Measurements from ENCODE around the gene PIGQ.

Gene PIGQ

DNA sequence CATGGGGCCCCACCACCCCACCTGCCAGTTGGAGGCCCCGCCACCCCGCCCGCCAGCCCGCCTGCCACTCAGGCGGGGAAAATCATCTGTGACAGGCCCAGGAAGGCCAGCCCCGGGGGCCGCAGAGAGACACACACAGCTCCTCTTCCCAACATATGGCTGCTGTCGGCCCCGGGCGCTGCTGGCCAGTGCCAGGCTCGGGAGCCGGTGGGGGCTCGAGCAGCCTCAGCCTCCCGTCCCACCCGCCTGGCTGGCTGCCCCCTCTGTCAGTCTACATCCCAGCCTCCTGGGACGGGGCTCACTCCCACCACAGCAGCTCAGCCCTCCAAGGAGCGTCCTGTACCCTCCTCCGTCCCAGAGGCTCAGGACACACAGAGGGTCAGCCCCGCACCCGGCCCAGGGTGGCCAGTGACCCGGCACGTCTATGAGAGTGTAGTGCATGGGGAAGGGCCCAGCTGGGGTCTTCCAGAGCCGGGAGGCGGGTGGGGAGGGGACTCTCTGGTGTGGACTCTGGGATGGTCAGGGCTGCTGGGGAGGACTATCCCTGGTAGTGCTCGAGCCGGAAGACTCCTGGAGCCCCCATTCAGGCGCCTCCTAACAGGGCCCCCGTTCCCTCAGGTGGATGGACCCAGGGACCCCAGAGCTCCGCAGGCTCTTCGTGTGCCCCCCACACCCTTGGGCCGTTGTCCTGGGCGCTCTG lies 13.1 kb upstream of the PIGQ start:
- no peak for DNase-seq

DNA sequence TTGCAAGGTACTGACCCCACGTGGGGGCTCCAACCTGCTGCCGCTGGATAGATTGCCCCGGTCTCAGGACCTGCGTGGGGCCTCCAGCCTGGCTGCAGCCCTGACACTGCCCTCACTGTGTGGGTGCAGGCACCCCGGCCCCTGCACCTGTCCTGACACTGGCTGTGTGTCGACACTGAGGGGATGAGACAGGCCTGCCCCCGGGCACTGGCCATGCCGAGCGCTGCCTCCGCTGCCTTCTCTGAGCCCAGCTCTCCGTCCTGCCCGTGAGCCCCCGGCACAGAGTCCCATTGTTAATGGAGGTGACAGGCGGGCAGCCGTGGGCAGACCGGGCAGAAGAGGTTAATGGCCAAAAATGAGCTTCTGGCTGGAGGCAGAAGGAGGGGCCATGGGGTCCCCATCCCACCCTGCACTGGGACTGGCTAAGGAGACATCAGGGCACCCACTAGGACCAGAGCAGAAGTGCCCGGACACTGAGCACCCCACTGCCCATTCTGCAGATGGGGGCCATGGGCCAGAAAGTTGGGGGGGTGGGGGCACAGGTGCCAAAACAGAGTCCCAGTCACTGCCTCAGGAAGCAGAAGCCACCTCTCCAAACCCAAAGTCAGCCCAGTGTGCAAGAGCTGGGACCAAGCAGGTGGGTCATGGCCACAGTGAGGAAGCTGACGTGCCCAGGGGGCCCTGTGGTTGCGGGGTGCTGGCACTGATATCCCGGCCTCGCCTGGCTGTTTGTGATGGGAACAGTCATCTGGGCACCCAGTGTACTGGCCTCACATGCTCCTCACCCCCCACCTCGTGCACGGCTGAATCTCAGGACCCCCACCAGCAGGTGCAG lies 12.1 kb upstream of the PIGQ start:
- no peak for DNase-seq

DNA sequence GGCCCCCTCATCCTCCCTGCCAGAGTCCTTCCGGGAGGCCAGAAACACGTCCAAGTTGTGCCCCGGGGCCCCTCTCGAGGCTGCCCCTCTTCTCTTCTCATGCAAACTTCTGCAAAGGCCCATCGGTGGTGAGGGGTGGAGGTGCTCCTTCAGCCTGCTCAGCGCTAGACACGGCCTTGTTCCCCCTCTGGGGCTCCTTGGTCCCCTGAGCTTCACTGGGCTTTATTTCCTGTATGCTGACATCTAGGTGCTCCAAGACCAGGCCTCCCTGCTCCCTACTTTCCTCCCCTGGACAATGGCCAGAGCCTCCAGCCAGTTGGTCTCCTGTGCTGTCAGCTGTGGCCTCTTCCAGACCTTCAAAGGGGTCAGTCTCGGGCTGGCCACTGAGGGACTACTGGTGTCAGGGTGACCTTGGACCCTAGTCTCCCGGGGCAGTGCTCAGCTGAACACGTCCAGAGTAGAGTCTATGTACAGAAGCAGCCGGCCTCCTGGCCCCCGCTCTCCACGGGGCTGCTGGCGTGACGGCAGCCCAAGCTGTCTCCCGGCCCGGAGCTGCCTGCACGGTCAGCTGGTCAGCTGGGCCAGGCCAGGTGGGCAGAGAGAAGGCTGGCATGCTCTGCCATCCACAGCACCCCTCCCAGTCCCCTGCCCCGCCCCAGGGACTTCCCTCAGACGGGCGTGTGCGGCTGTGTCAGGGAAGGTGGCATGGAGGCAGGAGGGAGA lies 11.3 kb upstream of the PIGQ start:
- DNase-seq, result no peak

DNA sequence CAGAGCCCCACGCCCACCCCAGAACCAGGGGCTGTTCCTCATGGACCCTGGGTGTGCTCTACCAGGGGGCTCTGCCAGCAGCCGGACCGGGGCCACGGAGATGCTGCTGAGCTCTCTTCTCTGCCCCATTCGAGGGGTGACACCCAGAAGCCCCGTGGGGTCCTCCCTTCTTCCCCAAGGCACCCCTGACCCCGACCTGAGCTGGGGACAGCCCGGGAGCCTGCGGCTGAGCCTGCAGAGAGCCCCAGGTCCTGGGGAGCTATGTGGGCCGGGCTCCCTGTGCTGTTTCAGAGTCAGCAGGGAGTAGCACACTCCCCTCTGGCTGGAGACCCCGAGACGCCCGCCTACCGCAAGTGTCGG lies 10.8 kb upstream of the PIGQ start:
- no peak for DNase-seq

DNA sequence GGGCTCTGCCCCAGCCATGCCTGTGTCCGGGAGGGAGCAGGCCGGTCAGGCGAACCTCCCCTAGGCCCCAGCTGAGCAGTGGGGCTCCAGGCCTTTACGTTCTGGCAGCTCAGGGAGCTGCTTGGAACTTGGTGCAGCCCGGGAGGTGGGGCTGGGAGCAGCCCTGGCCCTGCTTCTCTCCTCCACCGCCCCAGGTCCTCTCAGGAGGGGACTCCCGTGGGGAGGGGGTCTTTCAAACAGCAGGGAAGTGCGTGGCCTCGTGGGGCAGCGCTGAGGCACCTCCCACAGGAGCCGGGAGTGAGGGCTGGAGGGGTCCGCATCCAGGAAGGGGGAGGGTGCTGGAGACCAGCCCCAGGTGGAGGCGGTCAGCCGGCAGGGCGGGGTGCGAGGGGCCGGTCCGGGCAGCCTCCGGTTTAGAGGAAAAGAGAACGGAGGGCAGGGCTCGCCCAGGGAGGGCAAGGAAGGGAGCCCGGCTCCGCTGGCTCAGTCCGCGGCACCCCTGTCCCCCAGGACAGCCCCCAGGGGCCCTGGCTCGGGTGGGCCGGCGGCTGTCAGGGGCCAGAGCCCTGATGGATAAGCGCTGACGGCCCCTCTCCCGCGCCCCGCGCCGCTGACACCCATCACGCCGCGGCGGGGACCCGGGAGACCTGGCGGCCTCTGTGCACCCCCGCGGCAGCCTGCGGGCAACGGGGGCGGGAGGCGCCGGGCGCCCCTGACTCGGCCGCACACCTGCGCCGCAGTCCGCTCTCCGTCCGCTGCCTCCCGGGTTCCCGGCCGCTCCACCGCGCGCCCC lies 10.2 kb upstream of the PIGQ start:
- no peak for DNase-seq

DNA sequence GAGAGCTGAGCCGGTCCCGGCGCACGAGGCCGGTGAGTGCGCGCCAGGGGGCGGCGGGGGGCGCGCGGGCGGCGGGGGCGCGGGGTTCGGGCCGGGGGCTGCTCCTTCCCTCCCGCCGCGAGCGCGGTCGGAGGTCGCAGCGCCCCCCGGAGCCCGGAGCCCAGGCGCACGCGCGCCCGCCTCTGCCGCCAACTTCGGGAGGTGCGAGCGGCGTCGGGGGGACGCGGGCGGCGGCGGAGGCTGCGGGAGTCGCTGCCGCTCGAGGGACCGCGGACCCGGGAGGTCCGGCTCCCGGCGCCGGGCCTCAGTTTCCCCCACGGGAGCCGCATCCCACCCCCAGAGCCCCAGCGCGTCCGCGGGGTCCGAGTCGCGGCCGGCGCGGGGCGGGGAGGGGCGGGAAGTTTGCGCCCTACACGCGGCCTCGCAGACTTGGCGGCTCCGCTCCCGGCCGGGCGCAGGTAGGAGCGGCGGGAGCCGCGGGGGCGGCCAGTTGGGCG lies 9.5 kb upstream of the PIGQ start, which contains the start of gene PRR35:
PRR35 (plus strand) TSS at position 191 of the 497 bp plus-strand sequence. CDS start 2,901 bp downstream, outside the sequence.
- DNase-seq, result no peak

DNA sequence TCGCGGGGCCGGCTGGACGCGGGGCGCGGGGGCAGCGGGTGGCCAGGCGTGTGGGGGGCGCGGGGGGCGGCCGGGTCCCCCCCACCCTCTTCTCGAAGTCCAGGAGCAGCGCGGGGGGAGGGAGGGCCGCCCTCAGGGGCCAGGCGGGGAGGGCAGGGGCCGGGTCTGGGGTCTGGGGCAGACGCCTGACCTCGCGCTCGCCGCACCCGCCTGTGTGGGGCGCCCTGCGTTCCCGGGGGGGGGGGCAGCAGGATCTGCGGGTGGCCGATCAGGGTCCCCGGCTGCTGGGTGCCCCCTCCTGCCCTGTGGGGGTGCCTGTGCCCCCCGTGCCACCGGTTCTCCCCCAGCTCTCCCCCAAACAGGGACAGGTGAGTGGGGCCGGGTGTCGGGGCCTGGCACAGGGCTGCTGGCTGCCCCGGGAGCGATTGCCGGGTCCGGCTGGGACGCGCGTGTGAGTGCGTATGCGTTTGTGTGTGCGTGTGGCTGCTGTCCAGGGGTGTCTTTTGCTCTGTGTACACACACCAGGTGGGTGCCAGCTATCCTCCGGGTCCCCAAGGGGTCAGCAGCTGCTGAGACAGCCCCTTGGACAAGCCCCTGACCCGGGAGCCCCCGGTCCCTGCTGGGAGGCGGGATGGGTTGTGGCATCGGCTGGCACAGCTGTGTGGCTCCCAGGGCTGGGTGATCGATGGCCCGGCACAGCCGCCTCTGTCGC lies 8.9 kb upstream of the PIGQ start:
- DNase-seq, result no peak

DNA sequence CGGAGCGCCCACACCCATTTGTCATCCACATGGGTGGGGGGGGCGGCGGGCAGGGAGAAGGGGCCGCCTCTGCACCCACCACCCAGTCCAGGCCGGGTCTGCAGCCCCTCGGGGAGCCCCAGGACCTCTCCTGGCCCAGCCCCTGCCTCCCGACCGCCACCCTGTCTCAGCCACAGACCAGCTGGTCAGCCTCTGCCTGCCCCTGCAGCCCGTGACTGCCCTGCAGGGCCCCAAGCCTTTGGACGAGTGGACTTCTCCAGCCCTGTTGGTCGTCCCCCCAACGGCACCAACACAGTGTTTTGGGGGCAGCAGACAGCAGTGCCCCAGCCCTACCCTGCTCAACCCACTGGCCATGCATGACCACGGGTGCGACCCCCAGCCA lies 8.4 kb upstream of the PIGQ start:
- DNase-seq, result no peak

DNA sequence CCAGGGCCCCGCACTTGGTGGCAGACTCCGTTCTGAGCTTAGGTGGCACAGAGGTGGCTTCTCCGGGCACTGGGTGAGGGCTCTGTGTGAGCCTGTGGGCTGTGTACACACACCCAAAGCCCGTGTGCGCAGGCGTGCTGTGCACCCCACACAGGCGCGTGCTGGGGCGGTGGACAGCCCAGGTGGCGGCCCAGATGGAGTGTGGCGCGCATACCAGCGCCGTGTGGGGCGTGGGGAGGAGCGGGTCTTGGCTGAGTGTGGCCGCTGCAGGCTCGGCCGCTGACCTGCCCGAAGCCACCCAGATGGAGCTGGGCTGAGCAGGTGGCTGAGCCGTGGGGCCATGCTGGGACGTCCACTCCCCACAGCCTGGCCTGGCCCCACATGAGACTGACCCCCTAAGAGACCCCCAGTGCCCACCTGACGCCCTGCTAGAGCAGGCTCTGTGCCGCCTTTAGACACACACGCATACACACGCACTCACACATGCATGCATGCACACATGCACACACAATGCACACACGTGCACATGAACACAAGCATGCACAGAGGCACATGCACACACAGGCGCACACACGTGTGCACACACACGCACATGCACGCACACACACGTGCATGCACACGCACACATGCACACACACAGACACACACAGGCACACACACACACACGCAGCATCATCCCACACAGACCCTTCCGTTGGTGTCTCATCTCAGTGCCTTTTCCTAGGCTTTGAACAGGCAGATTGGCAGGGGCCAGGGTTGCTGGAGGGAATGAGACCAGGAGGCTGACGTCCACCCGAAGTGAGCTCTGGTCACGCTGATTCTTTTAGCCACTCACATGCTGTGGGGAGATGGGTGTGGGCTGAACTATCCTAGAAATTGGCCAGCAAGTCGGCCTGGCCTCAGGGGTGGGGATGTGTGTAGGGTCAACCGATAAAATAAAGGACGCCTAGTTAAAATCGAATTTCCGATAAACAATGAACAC lies 7.5 kb upstream of the PIGQ start:
- DNase-seq, result no peak

DNA sequence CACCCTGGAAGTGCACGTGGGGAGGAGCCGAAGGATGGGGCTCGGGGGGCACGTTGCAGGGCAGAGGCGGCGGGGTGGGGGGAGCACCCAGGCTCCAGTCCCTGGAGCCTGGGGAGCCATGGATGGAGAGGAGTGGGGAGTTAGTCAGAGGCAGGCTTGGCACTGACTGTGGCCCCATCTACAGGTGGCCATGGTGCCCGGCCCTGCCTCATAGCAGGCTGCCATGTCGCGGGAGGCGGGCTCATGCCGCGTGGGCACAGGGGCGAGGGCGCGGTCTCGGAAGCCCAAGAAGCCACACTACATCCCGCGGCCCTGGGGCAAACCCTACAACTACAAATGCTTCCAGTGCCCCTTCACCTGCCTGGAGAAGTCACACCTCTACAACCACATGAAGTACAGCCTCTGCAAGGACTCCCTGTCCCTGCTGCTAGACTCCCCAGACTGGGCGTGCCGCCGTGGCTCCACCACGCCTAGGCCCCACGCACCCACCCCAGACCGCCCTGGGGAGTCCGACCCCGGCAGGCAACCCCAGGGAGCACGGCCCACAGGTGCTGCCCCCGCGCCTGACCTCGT lies 6.6 kb upstream of the PIGQ start:
- no peak for DNase-seq

DNA sequence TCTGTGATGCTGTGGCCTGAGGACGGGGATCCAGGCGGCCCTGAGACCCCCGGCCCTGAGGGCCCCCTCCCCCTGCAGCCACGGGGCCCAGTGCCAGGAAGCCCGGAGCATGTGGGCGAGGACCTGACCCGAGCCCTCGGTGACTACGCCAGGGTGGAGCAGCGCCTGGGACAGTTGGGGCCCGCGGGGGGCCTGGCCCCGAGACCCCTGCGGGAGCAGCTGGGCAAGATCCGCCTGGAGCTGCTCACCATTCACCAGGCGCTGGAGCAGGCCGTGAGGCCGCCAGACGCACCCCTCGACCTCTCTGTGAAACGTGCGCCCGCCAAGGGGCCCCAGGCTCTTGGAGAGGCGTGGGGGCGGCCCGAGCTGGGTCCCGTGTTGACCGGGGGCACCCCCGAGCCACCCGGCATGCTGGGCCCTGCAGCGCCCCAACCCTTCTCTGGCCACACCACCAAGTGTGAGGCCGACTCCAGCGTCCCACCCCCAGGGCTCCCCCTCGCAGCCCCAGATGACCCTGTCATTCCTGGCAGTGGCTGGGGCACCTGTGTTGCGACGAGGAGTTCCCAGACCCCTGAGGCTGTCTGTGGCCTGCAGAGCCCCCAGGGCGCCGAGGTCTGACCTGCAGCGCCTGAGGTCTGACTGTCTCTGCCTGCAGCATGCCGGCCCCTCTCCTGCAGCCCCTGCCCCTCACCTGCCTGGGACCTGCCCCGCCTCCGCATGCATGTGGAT lies 4.9 kb upstream of the PIGQ start:
- no peak for DNase-seq

DNA sequence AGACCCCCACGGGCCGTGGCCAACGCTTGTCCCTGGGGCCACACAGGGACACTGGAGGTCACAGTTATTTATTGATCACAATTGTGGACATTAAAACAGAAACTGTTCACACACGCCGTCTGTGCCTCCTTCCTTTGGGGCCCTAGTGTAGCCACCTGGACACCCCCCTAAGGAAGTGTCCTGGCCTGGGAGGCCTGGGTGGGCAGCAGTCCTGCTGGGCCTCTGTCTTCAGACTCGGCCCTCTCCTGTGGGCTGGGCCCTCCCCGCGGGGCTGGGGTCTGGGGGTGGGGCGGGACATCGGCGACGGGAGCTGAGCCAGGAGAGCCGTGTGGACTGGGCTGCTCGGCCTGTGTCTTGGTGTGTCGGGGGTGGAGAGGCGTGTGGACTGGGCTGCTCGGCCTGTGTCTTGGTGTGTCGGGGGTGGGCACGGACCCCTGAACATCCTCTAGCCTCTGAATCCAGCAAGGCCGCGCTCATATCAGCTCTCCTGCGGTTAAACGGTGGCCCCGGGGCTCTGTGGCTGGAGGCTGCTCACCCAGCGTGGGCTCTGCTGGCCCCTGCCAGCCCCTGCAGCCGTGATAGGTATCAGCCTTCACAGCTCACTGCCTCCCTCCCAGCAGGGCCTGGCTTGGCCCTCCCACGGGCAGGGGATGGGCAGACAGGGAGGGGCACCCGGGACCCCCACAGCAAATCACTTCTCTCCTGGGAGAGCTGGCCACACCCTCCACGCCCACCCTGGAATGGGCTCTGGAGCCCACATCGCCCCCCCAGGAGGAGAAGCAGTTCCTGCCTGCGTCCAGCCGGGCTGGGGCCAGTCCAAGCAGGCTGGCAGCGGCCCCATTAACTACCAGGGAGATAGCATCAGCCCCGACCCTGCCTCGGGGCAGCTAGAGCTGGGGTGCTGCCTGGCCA lies 4.1 kb upstream of the PIGQ start:
- DNase-seq, result peak; percentile 83

DNA sequence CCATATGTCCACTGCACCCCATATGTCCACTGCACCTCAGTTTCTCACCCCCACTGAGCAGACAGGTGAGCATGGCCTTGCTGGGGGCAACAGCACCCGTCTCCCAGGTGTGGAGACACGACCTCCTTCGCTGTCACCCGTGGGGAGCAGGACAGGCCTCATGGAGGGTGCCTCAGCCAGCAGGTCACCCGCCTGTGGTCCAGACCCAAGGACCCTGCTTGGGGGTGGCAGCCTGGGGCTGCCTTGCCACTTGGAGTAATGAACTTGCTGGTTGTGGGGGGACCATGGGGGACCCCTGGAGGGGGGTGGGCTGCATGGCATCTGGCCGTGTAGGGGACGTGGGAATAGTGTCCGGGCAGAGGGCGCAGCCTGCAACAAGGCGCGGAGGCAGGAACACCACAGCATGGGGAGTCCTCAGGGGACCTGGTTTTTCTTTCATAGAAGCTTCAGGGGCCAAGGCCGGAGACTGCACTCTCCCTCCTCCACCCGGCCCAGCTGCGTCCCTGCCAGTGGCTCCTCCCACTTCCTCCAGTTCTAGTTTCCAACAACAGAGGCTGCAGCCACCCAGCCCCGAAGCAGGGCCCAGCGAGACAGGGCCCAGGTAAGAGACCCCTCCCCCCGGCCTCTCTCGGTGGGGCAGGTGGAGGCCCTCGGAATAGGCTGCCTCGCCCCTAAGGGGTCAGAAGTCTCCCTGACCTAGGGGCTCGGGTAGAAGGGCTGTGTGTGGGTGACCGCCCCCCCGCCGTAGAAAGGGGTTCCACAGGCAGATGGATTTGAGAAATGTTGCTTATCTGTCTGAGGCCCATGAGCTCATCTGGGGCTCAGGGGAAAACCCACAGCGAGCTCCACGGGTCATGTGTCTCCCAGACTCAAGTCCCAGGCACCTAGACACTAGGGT lies 3.0 kb upstream of the PIGQ start, which contains the start of gene NHLRC4:
NHLRC4 (plus strand) TSS at position 531 of the 898 bp plus-strand sequence. CDS start 1,043 bp downstream, outside the sequence.
- DNase-seq, result peak; percentile 90

DNA sequence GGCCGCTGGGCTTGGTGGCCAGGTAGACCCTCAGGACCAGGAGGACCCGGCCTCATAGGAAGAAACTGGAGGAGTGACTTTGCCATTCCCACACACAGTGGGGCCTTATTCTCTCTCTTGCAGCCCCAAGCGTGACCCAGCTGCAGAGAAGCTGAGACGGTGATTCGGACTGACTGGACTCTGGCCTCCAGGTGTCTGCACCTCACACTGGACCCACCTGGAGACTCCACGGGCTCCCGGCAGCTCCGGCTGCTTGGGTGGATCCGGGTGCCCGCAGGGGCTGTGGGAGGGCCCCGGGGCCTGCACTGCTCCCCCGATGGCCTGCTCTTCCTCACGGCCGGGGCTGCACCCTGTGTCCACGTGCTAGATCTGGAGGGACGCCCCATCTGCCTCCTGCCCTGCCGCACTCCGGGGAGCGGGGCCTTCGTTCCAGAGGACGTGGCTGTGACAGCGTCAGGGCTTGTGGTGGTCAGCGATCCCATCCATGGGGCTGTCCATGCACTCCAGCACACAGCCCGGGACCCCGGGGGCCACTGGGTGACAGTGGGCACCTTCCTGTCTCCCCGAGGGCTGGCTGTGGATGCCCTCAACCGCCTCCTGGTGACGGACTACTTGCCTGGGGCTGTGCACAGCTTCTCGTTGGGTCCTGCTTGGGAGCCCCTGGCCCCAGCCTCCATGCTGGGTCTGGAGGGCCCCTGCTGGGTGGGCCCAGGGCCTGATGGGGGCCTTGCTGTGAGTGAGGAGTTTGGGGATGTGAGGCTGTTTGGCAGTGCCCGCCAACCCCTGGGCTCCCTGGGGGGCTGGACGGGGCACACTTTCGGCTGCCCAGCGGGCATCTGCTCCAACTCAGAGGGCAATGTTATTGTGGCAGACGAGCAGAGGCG lies 2.2 kb upstream of the PIGQ start:
- no peak for DNase-seq

DNA sequence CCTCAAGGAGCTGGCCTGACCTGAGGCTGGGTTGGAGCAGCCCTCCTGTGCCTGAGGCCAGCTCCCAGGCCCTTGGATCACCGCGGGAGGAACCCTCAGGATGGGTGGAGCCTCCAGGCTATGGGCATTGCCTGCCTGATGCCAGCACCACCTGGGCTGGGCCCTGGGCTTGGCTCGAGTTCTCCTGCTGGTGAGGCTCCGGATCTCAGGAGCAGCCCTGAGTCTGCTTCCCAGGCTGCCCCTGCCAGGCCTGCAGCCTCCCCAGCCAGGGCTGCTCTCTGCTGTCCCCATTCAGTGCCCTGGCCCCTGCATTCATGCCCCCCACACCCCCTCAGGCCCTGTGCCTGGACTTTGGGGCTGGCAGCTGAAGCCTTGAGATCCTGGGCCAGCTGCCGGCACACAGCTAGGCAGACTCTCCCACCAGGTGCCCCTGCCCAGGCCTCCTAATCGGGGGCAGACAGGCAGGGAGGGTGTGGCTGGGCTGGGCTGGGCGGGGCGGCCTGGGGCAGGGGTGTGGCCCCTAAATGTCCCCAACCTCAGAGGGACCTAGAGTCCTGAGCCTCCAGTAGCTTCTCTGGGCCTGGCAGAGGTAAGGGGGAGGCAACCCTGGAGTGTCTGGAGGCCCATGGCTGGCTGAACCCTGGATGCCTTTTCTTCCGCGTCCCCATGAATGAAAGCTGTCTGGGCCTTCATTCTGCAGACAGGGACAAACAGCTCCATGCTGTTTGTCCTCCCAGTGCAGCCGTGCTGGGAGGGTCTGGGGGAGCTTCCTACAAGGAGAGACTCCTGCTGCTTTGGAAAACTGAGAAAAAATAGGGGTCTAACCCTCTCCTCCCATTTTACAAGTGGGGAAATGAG lies 1.1 kb upstream of the PIGQ start:
- no peak for DNase-seq
